OCI-LY1 (cell line): Measurements from ENCODE around the gene EMX1.

Experiments
- H2AFZ ChIP-seq: fragments of 200-600 bp; sonication (generic), shearing (Covaris generic); 2 replicates; pipeline ENCODE4 v1.6.0; 2014; ENCODE audit warnings: antibody characterized with exemption, mild to moderate bottlenecking, low read length
- H3F3A ChIP-seq: fragments of 200-600 bp; sonication (generic), shearing (Covaris generic); 2 replicates; pipeline ENCODE4 v1.6.0; 2014; ENCODE audit warnings: mild to moderate bottlenecking, antibody characterized with exemption, low read length, moderate library complexity; ENCODE audit not compliant: insufficient read depth
- H3K27ac ChIP-seq: fragments of 200-600 bp; sonication (generic); 2 replicates; pipeline ENCODE4 v1.5.1; 2014; ENCODE audit warnings: low read length, mixed run types, mild to moderate bottlenecking, low read depth; ENCODE audit not compliant: poor library complexity, severe bottlenecking
- H3K27me3 ChIP-seq: fragments of 200-600 bp; sonication (generic); 2 replicates; pipeline ENCODE4 v1.6.0; 2014; ENCODE audit warnings: antibody characterized with exemption, mild to moderate bottlenecking, low read length, moderate library complexity; ENCODE audit not compliant: insufficient read depth
- H3K36me3 ChIP-seq: fragments of 200-600 bp; sonication (generic); 2 replicates; pipeline ENCODE4 v1.6.1; 2014; ENCODE audit warnings: mild to moderate bottlenecking, antibody characterized with exemption, low read length, moderate library complexity, mixed read lengths; ENCODE audit not compliant: insufficient read depth
- H3K4me1 ChIP-seq: fragments of 200-600 bp; sonication (generic); 2 replicates; pipeline ENCODE4 v1.5.1; 2014; ENCODE audit warnings: mild to moderate bottlenecking, low read length, moderate library complexity; ENCODE audit not compliant: insufficient read depth, severe bottlenecking
- H3K4me2 ChIP-seq: fragments of 200-600 bp; sonication (generic), shearing (Covaris generic); 2 replicates; pipeline ENCODE4 v1.6.1; 2014; ENCODE audit warnings: low read length
- H3K4me3 ChIP-seq: fragments of 200-600 bp; sonication (generic); 2 replicates; pipeline ENCODE4 v1.5.1; 2014; ENCODE audit warnings: low read length, low read depth, mild to moderate bottlenecking, mixed read lengths; ENCODE audit not compliant: poor library complexity, severe bottlenecking
- H3K79me2 ChIP-seq: fragments of 200-600 bp; shearing (Covaris generic); 2 replicates; pipeline ENCODE4 v1.6.1; 2016; ENCODE audit warnings: mixed run types, low read length, mixed read lengths; ENCODE audit not compliant: insufficient read depth
- H3K9ac ChIP-seq: fragments of 200-600 bp; sonication (generic), shearing (Covaris generic); 2 replicates; pipeline ENCODE4 v1.6.1; 2014; ENCODE audit warnings: mild to moderate bottlenecking, low read length, mixed read lengths
- H3K9me2 ChIP-seq: fragments of 200-600 bp; sonication (generic), shearing (Covaris generic); 2 replicates; pipeline ENCODE4 v1.6.1; 2014; ENCODE audit warnings: low read depth, mild to moderate bottlenecking, low read length, mixed read lengths
- H3K9me3 ChIP-seq: fragments of 200-600 bp; shearing (Covaris generic); 2 replicates; pipeline ENCODE4 v1.6.1; 2014; ENCODE audit warnings: low read length, mixed read lengths
- H4K20me1 ChIP-seq: fragments of 200-600 bp; sonication (generic), shearing (Covaris generic); 2 replicates; pipeline ENCODE4 v1.6.0; 2016; ENCODE audit warnings: mild to moderate bottlenecking, low read length; ENCODE audit not compliant: insufficient read depth
- EZH2 ChIP-seq: fragments of 200-600 bp; sonication (generic), shearing (Covaris generic); IDR thresholded peaks from 2 replicates; pipeline ENCODE4 v1.8.0; 2017; ENCODE audit warnings: borderline replicate concordance, mixed run types, mild to moderate bottlenecking, antibody characterized with exemption, low read length, moderate library complexity, mixed read lengths
- TF ChIP-seq, protein P1 (sequence below): fragments of 200-600 bp; sonication (generic), shearing (Covaris generic); IDR thresholded peaks from 2 replicates; pipeline ENCODE4 v1.5.1; 2017; ENCODE audit warnings: mild to moderate bottlenecking, antibody characterized with exemption, low read length, moderate library complexity, mixed read lengths

EMX1 gene

GRCh38 chr2:72914589-72915319, 2.6 kb upstream of the EMX1 start:
- H3K9ac ChIP-seq, result no peak overlapping the region
- H3K4me2 ChIP-seq, result no peak overlapping the region
- TF ChIP-seq, protein P1, sequence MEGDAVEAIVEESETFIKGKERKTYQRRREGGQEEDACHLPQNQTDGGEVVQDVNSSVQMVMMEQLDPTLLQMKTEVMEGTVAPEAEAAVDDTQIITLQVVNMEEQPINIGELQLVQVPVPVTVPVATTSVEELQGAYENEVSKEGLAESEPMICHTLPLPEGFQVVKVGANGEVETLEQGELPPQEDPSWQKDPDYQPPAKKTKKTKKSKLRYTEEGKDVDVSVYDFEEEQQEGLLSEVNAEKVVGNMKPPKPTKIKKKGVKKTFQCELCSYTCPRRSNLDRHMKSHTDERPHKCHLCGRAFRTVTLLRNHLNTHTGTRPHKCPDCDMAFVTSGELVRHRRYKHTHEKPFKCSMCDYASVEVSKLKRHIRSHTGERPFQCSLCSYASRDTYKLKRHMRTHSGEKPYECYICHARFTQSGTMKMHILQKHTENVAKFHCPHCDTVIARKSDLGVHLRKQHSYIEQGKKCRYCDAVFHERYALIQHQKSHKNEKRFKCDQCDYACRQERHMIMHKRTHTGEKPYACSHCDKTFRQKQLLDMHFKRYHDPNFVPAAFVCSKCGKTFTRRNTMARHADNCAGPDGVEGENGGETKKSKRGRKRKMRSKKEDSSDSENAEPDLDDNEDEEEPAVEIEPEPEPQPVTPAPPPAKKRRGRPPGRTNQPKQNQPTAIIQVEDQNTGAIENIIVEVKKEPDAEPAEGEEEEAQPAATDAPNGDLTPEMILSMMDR, result no peak
- TF ChIP-seq EZH2, result no peak

DNA sequence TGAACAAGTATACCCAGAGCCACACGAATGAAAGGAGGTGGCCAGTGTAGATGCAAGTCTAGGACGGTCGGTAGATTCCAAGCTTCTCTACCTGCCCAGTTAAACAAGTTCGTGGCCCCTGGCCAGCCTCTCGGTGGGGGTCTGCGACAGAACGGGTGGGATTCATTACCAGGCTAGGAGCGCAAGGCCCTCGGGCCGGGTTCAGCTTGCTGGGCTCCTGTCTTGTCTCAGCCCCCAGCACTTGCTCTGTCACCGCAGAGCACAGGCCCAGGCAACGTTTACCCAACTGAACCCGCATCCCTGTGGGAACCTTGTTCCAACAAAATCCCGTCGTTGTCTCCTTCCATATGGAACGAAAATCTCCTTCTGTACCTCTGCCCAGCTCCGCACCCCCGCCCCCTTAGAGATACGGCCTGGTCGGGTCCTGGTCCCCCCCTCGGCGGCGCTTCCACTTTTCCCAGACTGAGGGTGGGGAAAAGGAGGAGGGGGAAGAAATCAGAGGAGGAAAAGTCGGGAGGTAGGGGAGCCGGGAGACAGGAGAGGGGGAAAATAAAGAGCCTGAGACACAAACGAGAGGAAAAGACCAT, 1.9 kb upstream of the EMX1 start:
- Histone ChIP-seq H3K9me3 (no peaks in the 10 kb centered on the region), H3K4me1 (peaks cover 18% of the 10 kb centered on the region), H2AFZ (no peak overlapping the region), H4K20me1 (no peaks in the 10 kb centered on the region), H3K79me2 (no peaks in the 10 kb centered on the region), H3K9me2 (no peaks in the 10 kb centered on the region), H3K9ac (no peak overlapping the region), H3K36me3 (no peaks in the 10 kb centered on the region), H3K27ac (no peak overlapping the region), H3K4me3 (peak overlapping the region; percentile 54), H3F3A (no peaks in the 10 kb centered on the region), H3K4me2 (peak overlapping the region; percentile 54; the same call in 1 of the 2 replicates), H3K27me3 (peaks cover 3% of the 10 kb centered on the region; the same call in 1 of the 2 replicates)
- no peak for TF ChIP-seq EZH2
- TF ChIP-seq, protein P1, result no peak

More at GRCh38 chr2:72914589-72915319, 2.6 kb upstream of the EMX1 start:
- H3K9me3 ChIP-seq, result no peaks in the 10 kb centered on the region
- no peaks in the 10 kb centered on the region for H3K36me3 ChIP-seq
- no peak overlapping the region for H3K27ac ChIP-seq
- H3K9me2 ChIP-seq, result no peaks in the 10 kb centered on the region
- no peaks in the 10 kb centered on the region for H3F3A ChIP-seq
- no peak overlapping the region for H2AFZ ChIP-seq
- no peaks in the 10 kb centered on the region for H4K20me1 ChIP-seq
- H3K27me3 ChIP-seq, result peaks cover 3% of the 10 kb centered on the region; the same call in 1 of the 2 replicates
- no peaks in the 10 kb centered on the region for H3K79me2 ChIP-seq
- H3K4me3 ChIP-seq, result no peak overlapping the region
- H3K4me1 ChIP-seq, result peaks cover 18% of the 10 kb centered on the region

DNA sequence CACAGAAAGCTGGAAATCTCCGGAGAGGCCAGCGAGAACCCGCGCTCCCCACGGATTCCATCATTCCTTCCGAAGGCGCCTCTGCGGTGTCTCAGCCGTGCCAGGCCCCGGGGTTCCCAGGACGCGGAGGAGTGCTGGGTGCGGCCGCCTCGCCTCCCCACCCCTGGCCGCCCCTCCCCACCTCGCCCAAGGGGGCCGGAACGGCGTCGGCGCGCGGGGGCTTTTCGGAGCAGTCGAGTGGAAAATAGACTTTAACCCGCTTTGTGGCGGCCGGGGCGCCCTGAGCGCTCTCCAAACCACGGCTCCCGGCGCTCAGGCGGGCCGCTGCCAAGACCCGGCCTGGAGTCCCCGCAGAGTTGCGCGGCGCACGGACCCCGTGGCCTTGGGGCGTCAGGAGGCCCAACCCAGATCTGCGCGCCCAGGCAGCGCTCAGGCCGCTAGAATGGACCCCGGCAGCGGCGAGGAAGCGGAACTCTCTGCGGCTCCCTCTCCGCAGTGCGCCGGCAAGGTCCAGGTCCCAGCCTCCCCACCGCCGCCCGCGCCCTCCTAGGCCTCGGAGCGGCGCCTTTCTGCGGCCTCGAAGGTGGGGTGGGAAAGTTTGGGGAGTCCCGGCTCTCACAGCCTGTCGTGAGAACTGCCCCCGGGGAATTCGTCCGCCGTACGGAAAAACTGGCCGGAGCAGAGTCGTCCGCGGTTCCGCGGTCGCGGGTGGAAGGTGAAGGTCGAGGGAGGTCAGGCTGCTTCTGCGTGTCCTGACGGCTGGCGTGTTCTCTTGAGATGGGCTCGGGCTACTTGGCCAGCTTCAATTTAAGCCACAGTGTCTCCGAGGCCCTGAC, 1.2 kb upstream of the EMX1 start:
- H3K27me3 ChIP-seq, result peaks cover 3% of the 10 kb centered on the region; the same call in 1 of the 2 replicates
- H3K9me2 ChIP-seq, result no peaks in the 10 kb centered on the region
- H3K4me3 ChIP-seq, result peak overlapping the region; percentile 54
- peak overlapping the region; percentile 54 for H3K4me2 ChIP-seq
- no peaks in the 10 kb centered on the region for H4K20me1 ChIP-seq
- no peaks in the 10 kb centered on the region for H3F3A ChIP-seq
- no peaks in the 10 kb centered on the region for H3K79me2 ChIP-seq
- H3K36me3 ChIP-seq, result no peaks in the 10 kb centered on the region
- TF ChIP-seq, protein P1, result no peak
- no peak for TF ChIP-seq EZH2
- H3K4me1 ChIP-seq, result peaks cover 18% of the 10 kb centered on the region
- H3K9ac ChIP-seq, result peak overlapping the region; percentile 54; the same call in 1 of the 2 replicates
- no peaks in the 10 kb centered on the region for H3K9me3 ChIP-seq
- no peak overlapping the region for H3K27ac ChIP-seq
- H2AFZ ChIP-seq, result no peak overlapping the region
